Head of caudate nucleus (tissue), 42 donors: Measurements from ENCODE around the gene KCNK15.

ENCODE experiments used
- DNase-seq, 42 donors: peaks; one replicate each; pipeline versions ENCODE4 v3.0.0 to v3.0.0-alpha.2; 2020 to 2021; ENCODE audit warnings: mixed read lengths in 7 of 42
- intact Hi-C: fragments of 100-400 bp; cut with DNase I; formaldehyde crosslinking; loops from one replicate; pipeline ENCODE4 v1.15.0; 2022

KCNK15 gene

DNA sequence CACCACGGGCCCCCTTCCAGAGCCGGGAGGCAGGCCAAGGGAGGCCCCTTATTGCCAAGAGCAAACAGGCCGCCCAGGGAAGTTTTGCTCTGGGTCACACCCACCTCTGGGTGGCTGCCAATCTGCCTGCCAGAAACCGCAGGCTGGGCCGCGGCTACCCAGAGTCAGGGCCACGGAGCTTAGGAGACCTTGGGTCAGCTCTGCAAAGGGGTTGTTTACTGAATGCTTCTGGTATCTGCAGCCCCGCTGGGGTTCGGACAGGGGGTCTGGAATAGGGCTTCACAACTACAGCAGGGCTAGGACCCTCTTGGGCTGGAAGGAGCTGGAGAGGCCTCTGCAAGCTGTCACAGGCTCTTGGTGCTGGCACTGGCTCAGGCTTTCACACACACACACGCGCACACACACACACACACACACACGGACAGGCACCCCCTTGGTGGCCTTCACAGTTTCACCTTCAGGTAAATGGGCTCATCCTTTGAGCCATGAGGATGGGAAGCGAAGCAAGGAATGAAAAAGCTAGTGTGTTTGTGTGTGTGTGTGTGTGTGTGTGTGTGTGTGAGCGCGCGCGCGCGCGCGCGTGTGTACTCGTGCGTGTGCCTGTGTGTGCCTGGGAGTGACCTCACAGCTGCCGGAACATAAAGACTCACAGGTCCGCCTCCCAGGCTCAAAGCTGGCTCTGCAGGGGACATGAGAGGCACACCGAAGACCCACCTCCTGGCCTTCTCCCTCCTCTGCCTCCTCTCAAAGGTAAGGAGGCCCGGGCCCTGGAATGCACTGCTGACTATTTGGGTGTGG, 30.8 kb upstream of the KCNK15 start, which contains the start of gene CCN5:
Gene CCN5, plus strand, starts transcription at position 669 of the 798 bp plus-strand sequence. Its CDS starts 22 bp downstream, at position 691.
- intact Hi-C loops = no loop called here
- peak; percentile 46 to 87 (median 77) for DNase-seq

DNA sequence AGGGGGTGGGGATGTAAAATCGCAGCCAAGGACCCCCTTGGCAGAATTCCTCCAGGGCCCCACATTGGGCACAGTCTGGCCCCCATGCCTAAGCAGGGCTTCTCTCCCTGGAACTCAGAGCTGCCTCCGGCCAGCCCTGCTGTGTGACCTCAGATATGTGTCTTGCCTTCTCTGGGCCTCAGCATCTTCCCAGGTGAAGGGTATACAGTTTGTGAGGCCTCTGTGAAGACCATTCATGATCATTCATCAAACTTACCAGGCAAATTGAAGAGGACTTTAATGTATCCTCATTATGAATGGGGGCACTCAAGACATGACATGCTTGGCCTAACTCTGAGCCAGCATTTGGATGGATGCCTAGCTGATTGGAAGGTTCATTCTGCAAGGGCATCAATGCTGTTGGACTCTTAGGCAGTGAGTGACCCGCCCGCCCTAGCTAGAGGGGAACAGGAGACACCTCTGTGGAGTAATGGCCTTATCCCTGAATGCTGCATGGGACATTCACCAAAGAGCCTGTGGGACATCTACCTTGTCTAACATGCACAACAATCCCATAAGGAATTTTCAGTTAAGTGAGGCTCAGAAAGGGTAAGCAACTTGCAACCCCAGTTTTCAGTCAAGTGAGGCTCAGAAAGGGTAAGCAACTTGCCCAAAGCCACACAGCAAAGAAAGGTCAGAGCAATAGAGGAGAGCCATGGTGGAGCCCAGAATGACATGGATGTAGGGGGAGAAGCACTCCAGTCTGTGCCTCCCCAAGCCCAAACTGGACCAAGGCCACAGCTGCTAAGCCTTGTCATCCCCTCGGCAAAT, 30.0 kb upstream of the KCNK15 start:
- no peak for DNase-seq
- intact Hi-C loops = no loop called here

DNA sequence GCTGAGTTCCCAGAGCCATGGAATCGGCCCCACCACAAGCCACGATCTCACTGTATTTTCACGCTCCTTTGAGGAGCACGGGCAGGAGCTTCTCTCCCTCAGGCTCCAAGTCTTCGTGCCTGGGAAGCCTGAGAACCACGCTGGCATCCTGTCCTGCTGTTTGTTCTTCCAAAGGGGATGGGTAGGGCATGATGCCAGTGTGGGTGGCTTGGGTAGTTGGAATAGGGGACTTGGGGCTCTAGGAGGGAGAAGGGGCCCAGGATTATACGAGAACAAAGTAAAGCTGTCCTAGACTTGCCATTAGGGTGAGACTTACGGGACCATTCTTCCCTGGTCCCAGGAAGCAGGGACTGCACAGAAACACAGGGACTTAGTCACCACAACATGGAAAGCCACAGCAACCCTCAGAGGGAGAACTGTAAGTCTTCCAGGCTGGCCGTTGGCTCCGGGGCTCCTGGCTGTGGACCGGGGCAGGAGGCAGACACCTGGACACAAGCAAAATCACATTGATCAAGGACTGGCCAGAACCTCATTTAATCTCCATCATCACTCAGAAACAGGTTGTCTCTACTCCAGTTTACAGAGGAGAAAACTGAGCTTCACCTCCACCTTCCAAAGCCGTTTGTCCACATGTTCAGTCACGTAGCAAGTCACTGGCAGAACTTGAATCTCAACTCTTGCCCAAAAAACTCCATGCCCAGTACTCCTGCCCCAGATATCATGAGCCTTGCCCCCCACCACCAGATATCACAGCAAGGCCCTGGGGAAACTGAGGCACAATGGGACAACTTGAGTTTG, 29.2 kb upstream of the KCNK15 start:
- DNase-seq = no peak
- intact Hi-C loops = no loop called here

DNA sequence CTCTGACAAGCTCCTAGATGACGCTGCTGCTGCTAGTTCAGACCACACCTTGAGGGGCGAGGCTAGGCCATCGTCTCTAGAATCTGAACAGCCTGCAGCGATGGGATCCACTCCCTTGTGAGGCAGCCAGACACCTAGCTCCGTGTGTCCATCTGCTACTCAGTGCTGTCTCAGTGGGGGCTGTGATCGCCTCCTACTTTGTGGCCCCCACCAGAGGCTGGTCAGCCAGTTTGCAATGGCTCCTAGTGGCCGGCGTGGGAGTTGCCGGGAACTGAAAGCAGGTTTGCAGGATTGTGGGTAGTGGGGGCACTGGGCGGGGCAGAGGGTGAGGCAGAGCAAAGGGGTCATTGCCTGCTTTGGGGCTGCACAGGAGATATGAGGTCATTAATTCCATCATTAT, 27.7 kb upstream of the KCNK15 start:
- DNase-seq = no peak
- intact Hi-C loops = no loop called here

DNA sequence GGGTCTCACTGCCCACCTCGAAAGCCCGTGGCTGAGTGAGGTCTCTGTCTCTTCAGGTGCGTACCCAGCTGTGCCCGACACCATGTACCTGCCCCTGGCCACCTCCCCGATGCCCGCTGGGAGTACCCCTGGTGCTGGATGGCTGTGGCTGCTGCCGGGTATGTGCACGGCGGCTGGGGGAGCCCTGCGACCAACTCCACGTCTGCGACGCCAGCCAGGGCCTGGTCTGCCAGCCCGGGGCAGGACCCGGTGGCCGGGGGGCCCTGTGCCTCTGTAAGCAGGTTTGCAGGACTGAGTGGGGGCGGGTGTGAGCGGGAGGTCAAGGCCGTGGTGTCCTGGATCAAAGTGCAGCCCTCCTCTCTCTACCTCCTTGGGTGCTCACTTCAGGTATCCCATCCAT, 25.8 kb upstream of the KCNK15 start:
- intact Hi-C loops = no loop called here
- DNase-seq = no peak

DNA sequence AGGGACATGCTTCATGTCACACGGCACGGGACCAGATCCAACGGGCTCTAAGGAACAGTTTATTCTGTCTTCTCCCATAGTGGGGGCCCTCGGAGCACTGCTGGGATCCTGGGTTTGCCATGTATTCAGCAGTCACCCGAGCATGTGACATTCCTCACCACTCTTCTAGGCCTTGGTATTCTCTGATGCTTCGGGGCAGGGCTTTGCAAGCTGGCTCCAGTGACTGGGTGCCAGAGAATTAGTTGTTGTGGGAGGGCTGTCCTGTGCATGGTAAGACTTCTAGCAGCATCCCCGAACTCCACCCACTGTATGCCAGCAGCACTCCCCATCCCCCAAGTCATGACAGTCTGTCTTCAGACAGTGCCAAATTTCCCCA, 25.1 kb upstream of the KCNK15 start:
- intact Hi-C loops = no loop called here
- DNase-seq = peak; percentile 38 to 86 (median 65)

DNA sequence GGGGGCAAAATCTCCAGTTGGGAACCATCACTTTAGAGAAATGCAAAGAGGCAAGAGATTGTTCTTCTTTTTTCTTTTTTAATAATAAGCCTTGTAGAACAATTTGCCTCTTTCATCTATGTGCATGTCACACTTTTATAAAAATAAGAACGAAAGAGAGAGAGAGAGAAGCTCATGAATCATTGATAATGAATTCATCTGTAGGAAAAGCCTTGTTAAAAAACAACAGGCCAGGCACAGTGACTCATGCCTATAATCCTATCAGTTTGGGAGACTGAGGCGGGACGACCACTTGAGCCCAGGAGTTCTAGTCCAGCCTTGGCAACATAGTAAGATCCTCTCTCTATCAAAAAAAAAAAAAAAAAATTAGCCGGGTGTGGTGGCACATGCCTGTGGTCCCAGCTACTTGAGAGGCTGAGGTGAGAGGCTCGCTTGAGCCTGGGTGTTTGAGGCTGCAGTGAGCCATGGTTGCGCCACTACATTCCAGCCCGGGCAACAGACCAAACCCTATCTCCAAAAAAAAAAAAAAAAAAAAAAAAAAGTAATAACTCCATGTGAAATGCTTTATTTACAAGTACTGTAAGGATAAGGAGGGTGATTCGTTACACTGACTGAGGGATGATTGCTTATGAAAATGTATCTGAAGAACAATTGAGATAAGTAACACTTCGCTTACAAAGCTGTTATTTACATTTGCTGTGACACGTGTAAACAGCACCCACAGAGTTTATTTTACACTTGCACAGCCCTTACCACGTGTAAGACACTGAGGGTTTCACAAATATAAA, 24.5 kb upstream of the KCNK15 start:
- intact Hi-C loops = no loop called here
- peak in 1 of 42 donors; percentile 49 for DNase-seq

DNA sequence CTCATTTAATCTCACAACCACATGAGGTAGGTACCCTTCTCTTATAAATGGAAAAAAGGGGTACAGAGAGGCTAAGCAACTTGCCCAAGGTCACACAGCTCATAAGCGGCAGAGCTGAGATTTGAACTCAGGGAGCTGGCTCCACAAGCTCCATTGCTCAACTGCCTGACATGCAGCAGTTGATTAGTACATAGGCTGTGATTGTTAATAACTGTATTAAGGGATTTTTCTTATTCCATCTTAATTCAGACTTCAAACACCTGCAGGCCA, 23.9 kb upstream of the KCNK15 start:
- intact Hi-C loops = no loop called here
- no peak for DNase-seq

DNA sequence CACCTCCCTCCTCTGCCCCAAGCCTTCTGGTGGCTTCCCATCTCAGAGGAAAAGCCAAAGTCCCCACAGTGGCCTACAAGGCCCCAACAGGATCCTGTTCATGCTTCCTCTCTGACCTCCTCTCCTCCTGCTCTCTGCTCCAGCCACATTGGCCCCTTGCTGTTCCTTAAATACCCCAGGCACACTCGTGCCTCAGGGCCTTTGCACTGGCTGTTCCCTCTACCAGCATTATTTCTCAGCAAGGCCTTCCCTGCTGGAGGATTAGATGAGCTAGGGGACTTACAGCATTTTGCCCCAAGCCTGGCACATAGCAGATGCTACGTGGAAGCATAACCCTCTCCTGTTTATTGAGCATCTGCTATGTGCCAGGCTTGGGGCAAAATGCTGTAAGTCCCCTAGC, 22.7 kb upstream of the KCNK15 start:
- intact Hi-C loops = no loop called here
- DNase-seq = no peak

DNA sequence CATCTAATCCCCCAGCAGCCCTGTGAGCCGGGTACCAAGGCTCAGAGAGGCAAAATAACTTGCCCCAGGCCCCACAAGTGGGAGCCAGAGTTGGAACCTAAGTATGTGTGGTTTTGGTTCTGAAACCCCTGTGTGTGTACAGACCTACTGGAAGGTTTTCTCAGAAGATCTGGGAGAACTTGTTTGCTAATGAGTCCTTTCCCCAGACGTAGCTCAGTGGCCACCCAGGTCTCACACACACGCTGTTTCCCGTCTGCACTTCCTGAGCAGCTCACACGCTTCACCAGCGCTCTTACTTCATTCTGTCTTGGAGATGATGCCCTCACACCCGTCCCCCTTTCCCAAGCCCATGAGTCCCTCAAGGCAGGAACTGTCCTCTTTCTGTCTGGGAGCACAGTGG, 22.3 kb upstream of the KCNK15 start:
- no peak for DNase-seq
- intact Hi-C loops = no loop called here

DNA sequence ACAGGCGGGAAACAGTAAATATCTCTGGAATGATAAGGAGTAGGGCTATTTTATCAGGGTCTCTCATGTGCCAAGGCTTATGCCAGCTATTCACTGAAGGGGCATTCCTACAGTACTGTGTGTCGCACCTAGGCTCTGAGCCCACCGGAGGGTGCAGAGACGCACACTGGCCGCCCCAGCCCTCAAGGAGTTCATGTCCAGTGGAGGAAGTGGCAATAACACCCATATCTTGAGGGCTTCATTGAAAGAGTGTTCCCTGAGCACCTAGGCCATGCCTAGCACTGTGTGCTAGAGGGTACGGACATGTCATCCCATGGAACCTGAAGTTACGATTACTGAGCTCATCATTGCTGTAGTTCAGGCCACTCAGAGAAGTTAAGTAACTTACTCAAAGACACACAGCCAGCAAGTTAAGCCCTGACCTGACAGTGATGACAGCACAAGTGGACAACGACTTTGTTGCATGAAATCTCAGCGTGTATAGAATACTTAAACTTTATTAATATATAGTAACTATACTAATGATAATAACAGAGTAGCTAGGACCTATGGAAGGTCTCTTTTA, 21.8 kb upstream of the KCNK15 start:
- intact Hi-C loops = no loop called here
- no peak for DNase-seq

DNA sequence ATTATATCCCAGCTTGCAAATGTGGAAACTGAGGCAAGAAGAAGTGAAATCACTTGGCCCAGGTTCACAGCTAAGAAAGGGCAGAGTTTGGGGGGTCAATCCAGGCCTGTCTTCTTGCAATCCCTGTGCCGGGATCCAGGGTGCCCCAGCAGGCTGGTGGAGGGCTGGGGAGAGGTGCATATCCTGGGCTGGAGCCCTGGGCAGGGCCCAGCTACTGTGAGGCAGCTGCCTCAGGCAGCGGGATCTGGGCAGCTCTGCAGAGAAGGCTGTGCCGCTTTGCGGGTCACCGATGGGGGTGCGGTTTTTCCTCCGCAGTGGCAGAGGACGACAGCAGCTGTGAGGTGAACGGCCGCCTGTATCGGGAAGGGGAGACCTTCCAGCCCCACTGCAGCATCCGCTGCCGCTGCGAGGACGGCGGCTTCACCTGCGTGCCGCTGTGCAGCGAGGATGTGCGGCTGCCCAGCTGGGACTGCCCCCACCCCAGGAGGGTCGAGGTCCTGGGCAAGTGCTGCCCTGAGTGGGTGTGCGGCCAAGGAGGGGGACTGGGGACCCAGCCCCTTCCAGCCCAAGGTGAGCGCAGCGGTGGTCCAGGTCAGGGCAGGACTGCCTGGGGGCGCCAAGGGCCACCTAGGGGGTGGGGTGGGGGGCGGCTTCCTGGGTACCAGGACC, 21.1 kb upstream of the KCNK15 start:
- intact Hi-C loops = no loop called here

DNA sequence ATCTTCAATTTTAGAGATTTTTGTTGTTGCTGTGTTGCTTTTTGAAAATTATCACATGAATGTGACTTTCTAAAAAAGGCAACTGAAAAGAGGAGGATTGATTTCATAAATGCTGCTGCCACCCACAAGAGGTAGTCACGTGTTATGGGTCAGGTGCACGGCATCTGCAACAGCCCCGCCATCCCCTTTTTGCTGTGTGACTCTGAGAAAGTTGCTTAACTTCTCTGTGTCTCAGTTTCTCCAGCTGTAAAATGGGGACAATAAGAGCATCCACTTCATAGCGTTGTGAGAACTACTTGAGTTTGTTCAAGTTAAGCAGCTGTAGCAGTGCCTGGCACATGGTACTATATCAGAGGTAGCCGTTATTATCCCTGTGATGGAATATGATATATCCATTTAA, 19.8 kb upstream of the KCNK15 start:
- intact Hi-C loops = no loop called here
- no peak for DNase-seq

More for the DNA sequence above, 21.1 kb upstream of the KCNK15 start:
- DNase-seq = no peak

DNA sequence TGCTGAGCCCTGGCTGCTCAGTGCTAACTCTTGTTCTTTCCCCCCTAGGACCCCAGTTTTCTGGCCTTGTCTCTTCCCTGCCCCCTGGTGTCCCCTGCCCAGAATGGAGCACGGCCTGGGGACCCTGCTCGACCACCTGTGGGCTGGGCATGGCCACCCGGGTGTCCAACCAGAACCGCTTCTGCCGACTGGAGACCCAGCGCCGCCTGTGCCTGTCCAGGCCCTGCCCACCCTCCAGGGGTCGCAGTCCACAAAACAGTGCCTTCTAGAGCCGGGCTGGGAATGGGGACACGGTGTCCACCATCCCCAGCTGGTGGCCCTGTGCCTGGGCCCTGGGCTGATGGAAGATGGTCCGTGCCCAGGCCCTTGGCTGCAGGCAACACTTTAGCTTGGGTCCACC, 18.6 kb upstream of the KCNK15 start:
- no peak for DNase-seq
- intact Hi-C loops = no loop called here

DNA sequence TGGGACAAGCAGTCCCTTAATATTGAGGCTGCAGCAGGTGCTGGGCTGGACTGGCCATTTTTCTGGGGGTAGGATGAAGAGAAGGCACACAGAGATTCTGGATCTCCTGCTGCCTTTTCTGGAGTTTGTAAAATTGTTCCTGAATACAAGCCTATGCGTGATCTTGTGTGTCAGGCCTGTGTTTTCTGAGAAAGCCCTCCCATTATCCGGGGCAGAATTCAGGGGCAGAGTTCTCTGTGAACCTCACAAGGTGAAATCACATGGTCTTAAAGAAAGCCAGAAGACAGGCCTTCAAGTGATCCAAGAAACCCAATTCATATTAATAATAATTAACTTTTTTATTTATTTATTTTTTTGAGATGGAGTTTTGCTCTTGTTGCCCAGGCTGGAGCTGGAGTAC, 18.0 kb upstream of the KCNK15 start:
- intact Hi-C loops = no loop called here
- DNase-seq = no peak

DNA sequence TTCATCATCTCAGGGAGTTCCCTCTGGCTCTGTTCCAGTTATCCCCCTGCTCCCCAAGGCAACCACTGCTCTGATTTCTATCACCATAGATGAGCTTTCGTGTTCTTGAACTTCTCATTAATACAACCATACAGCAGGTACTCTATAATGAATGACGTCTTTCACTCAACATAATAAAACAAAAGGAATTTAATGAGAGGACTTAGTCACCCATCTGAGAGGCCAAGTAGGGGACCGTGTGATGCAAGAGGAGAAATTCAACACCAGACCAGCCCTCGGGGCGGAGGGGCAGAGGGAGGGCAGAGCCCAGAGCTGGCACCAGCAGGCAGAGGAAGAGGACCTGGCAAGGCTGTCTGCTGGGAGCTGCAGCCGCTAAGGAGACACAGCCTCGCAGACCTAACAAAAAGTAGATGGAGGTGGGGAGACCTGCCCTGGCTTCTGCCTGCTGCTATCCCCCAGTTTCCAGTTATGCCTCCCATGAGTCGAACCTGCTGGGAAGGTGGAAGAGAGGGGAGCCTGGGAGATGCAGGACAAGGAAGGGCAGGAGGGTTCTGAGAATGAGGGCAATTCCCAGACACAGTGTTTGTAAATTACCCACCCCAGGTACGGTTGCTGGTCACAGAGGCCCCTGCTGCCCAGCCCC, 16.7 kb upstream of the KCNK15 start:
- peak in 26 of 42 donors; percentile 36 to 82 (median 54) for DNase-seq
- intact Hi-C loops = no loop called here

DNA sequence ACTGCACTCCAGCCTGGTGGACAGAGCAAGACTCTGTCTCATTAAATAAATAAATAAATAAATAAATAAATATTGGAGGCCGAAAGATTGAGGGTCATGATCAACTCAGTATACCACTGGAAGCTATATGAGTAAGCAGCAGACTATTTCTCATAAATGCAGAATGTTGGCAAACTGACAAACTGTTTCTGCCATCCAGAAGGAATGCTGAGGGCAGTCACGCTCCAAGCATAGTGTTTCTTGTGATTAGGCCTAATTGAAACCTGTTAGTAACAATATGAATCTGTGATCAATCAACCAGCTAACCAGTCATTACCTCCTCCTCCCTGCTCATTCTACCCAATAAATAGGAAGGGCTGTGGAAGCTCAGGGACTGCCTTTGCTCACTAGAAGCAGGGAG, 15.2 kb upstream of the KCNK15 start:
- no peak for DNase-seq
- intact Hi-C loops = loop anchor here (10.0 kb wide), 1 partner anchor 116 kb away; no protein-coding TSS in a partner anchor

DNA sequence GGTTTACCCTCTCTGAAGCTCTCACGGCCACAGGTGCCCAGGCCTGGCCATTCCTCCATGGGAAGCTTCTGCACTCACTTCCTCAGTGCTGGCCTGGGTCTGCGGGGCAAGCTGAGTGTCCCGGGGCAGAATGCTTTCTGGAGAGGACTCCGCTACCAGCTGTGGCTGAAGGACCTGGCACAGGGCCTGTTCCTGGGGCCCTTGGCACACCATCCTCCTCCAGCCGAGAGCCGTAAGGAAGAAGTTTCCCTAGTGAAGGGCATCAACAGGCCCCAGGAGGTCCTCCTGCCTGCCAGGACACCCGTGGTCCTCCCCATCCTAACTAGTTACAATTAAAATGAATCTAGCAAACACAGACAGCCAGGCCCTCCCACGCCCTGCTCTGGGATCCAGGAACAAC, 14.0 kb upstream of the KCNK15 start:
- peak in 8 of 42 donors; percentile 19 to 68 (median 46) for DNase-seq
- intact Hi-C loops = loop anchor here (2.0 to 10.0 kb wide), 2 partner anchors 47 to 117 kb away; no protein-coding TSS in a partner anchor
